ENCODE data around the gene KRTAP19-8.
A peak's percentile ranks its signal among the peaks of the same experiment; 100 is the strongest.

Gene KRTAP19-8

DNA sequence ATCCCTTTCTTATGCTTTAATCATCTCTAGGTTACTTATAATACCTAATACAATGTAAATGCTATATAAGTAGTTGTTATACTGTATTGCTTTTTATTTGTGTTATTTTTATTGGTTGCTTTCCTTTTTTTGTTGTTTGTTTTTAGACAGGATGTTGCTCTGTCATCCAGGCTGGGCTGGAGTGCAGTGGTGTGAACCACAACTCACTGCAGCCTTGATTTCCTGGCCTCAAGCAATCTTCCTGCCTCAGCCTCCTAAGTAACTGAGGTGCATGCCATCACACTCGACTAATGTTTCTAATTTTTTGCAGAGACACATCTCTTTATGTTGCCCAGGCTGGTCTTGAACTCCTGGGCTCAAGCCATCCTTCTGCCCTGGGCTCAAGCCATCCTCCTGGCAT, 26.9 kb downstream of the KRTAP19-8 start:
- DNase-seq, result peak; percentile 37

DNA sequence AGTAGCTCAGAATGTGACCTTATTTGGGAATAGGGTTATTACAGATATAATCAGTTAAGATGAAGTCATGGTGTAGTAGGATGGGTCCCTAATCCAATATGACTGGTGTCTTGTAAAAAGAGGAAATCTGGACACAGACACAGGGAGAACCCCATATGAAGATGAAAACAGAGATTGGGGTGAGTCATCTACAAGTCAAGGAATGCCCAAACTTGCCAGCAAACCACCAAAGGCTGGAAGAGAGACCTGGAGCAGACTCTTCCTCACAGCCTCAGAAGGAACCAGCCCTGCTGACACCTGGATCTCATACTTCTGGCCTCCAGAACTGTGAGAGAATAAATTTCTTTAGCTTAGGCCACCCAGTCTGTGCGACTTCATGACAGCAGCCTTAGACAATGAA, 29.9 kb downstream of the KRTAP19-8 start:
- no peak for DNase-seq

DNA sequence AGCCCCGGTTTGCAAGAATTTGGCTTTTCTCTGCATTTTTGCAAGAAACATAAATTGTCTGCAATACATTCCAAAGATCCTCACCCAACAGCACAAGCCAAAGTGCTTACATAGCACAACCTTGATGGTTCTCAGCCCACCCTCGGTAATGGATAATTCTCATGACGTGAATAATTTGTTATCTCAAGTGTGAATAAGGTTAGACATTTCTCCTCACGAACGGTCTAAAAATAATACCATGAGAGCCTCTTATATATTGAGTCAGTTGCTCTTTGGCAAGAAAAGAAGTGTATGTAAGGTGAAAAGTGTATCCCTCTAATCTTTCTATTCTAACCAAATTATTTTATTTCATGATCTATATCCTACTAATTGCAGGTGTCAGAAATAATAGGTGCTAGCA, 33.3 kb downstream of the KRTAP19-8 start:
- DNase-seq, result no peak

DNA sequence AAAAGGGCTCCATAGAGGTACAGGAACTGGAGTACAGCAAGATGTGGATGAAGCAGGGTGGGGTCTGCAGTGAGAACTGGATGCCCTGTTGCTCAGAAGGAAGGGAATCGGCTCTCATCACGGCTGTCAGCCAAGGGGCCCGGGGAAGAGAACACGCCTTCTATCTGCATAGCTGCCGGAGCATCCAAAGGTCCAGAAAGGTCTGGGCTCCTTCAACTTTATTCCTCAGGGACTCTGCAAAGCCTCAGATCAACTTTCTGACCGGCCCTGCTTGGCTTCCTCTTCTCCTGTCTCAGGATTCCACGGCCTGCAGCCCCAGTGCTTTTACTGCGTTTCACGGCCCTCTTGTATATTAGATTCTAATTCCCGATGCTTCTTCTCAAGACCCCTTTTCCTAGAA, 34.8 kb downstream of the KRTAP19-8 start:
- DNase-seq, result no peak

DNA sequence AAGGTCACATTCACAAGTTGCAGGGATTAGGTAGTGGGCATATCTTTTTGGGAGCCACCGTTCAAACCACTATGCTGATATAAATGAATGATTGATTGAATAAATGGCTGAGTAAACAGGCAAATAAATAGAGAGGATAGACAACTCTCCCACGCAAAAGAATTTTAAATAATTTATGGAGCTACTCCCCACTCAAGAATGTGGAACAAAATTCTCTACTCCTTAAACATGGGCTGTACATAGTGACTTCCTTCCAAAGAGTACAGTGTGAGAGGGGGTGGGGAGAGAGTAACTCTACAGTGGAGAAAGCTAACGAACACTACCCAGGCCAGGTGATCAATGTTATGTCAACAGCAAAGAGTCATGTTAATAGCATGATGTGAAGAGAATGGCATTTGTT, 40.7 kb downstream of the KRTAP19-8 start:
- DNase-seq, result no peak

DNA sequence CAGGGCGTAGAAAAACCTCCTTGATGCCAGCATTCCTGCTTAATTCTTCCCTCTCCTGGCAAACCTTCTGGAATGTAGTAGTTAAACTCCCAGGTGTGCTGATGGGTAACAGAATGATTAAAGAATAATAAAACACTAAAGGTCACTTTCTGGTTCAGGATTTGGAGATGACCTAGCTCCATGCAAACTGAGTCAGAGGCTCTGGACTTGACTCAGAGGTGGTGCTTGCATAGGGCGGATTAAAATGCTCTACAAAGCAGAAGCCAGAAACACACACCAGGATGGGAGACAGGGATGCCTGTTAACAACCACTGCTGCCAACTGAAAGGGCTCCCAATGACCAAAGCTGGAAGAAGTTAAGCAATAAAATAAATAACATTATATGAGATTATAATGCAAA, 41.5 kb downstream of the KRTAP19-8 start:
- no peak for DNase-seq

DNA sequence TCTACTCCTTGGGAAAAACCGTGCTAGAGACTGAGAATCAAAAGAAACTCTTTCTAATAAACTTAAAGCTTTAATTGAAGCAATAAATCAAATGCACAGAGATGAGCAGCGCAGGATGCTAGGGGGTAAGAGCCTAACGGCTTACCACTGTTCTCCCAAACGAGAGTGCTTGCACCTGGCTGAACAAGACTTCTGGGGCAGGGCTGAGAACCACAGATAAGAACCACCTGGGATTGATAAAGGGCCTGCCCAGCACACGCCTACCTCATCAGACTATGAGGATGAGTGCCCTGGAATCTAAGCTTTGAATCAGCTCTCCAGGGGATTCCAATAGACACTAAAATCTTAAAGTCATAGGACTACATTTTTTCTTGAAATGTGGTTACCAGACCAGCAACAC, 43.3 kb downstream of the KRTAP19-8 start:
- DNase-seq, result no peak

DNA sequence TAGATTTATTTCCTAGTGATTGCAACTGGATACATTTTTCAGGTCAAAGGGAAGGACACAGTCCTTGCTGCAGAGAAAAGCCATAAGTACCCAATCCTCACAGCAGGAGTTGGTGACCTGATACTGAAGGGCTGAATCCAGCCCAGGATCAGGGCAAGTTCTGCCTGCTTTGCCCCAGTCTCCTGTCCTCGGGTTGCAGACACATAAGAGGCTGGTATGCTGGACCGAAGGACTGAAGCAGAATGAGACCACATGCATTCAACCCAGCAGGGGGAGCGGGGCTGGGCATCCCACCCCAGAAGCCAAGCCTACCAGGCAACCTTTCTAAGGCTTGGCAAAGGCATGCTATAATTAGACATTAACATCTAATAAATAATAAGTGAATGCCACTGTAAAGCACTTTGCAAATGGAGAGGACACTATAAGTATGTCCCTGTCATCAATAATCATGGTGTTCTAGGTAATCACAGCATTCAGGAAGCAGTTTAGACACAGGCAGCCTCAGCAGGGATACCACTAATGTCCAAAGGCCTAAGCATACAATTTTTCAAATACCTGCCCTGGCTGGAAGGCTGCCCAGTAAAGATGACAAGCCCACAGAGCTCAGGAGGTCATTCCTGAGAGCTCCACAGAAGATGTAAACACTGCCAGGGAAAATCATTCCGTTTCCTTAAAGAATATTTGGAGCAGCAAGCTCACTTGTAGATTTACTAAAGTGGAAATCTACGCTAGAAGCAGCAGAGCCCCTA, 47.6 kb downstream of the KRTAP19-8 start:
- no peak for DNase-seq

DNA sequence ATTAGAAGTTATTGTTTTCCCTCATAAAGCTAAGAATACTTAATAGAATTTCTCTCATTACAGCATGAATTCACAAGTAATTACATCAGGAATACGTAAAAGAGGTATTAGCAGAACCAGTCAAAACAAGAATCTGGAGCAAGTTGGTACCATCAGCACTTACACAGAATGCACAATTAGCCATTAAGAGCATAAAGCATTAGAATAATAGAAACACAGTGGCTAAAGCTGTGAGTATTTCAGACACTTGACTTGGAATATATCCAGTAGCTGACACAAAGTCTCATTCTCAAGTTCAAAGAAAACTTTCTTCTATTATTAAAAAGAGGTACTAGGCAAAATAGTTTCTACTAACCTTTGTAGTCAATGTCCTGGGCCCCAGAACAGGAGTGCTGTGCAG, 49.6 kb downstream of the KRTAP19-8 start:
- no peak for DNase-seq

All from activated CD4-positive, alpha-beta T cell treated with anti-CD3 and anti-CD28 coated beads, Interleukin-2, Interleukin-6, amounts not matched to agents 100 ng/mL and 50 ng/mL, durations not matched to agents 16 hours and 8 hours (primary cell).